GM23338 (cell line): ENCODE data around the gene EPHA7. TPM values are rescaled to one million over a fixed set of nuclear protein-coding genes. Genes with fewer than 3 reads are reported as not detected.

Source experiments
- ATAC-seq: fragments of 200-7000 bp; cut with Tn5 transposase; 3 replicates; pipeline ENCODE4 v1.9.1; 2020
- DNase-seq: peaks from one replicate; pipeline ENCODE4 v3.0.0-alpha.2; 2015; ENCODE audit warnings: low spot score
- H2AFZ ChIP-seq: fragments of 200-600 bp; sonication (generic); 2 replicates; pipeline ENCODE4 v1.8.0; 2016; ENCODE audit warnings: antibody characterized with exemption, mild to moderate bottlenecking, moderate library complexity
- H3F3A ChIP-seq: fragments of 200-600 bp; sonication (generic); replicated peaks from 2 replicates; pipeline ENCODE4 v1.8.0; 2017; ENCODE audit warnings: antibody characterized with exemption, mixed run types, low read depth
- H3K27ac ChIP-seq: fragments of 200-600 bp; sonication (generic); 2 replicates; pipeline ENCODE4 v1.6.1; 2016; ENCODE audit warnings: low read depth
- H3K27me3 ChIP-seq: fragments of 200-600 bp; sonication (generic); 2 replicates; pipeline ENCODE4 v1.8.0; 2016; ENCODE audit warnings: mild to moderate bottlenecking, mixed run types, moderate library complexity; ENCODE audit not compliant: insufficient read depth
- H3K36me3 ChIP-seq: fragments of 200-600 bp; sonication (generic); 2 replicates; pipeline ENCODE4 v1.8.0; 2016; ENCODE audit warnings: mild to moderate bottlenecking; ENCODE audit not compliant: insufficient read depth
- H3K4me1 ChIP-seq: fragments of 200-600 bp; sonication (generic); 2 replicates; pipeline ENCODE4 v1.8.0; 2016; ENCODE audit warnings: mild to moderate bottlenecking, moderate library complexity; ENCODE audit not compliant: insufficient read depth
- H3K4me2 ChIP-seq: fragments of 200-600 bp; sonication (generic); 2 replicates; pipeline ENCODE4 v1.7.1; 2017; ENCODE audit warnings: mixed run types
- H3K4me3 ChIP-seq: fragments of 200-600 bp; sonication (generic); 2 replicates; pipeline ENCODE4 v1.6.1; 2016; ENCODE audit warnings: mixed run types
- H3K79me2 ChIP-seq: fragments of 200-600 bp; sonication (generic); replicated peaks from 2 replicates; pipeline ENCODE4 v1.8.0; 2017; ENCODE audit warnings: mild to moderate bottlenecking; ENCODE audit not compliant: insufficient read depth
- H3K9me2 ChIP-seq: fragments of 200-600 bp; sonication (generic); 2 replicates; pipeline ENCODE4 v1.8.0; 2017; ENCODE audit not compliant: insufficient read depth
- H4K20me1 ChIP-seq: fragments of 200-600 bp; sonication (generic); replicated peaks from 2 replicates; pipeline ENCODE4 v1.8.0; 2017; ENCODE audit warnings: mild to moderate bottlenecking; ENCODE audit not compliant: insufficient read depth
- H3K27ac Mint-ChIP-seq: 2 replicates; pipeline ENCODE4 v1.8.0; 2020; ENCODE audit warnings: inconsistent platforms, mild to moderate bottlenecking, moderate library complexity, mixed read lengths
- H3K27me3 Mint-ChIP-seq: 3 replicates; pipeline ENCODE4 v1.8.0; 2022; ENCODE audit warnings: low read depth, mild to moderate bottlenecking, moderate library complexity, mixed read lengths, inconsistent platforms; ENCODE audit not compliant: insufficient read depth, poor library complexity
- H3K36me3 Mint-ChIP-seq: 3 replicates; pipeline ENCODE4 v1.8.0; 2021; ENCODE audit warnings: low read depth, mild to moderate bottlenecking, inconsistent platforms, moderate library complexity, mixed read lengths
- H3K4me1 Mint-ChIP-seq: 3 replicates; pipeline ENCODE4 v1.8.0; 2020; ENCODE audit warnings: mild to moderate bottlenecking, inconsistent platforms, mixed read lengths
- H3K4me3 Mint-ChIP-seq: 3 replicates; pipeline ENCODE4 v1.8.0; 2021; ENCODE audit warnings: moderate library complexity, mild to moderate bottlenecking, inconsistent platforms, mixed read lengths
- H3K9me3 Mint-ChIP-seq: 3 replicates; pipeline ENCODE4 v1.8.0; 2020; ENCODE audit warnings: moderate library complexity, mild to moderate bottlenecking, inconsistent platforms, mixed read lengths
- CREB1 ChIP-seq: fragments of 250-450 bp; sonication (Bioruptor Pico); IDR thresholded peaks from 2 replicates; pipeline ENCODE4 v1.5.0; 2020; ENCODE audit warnings: low read depth, mild to moderate bottlenecking, moderate library complexity
- CTCF ChIP-seq, 2 experiments: fragments of 200-600 bp in 1 of 2; sonication (generic) in 1 of 2; conservative IDR thresholded peaks; 2 replicates each; pipeline versions ENCODE4 v1.5.1 to v1.6.1; 2016 to 2017; ENCODE audit warnings: antibody characterized with exemption in 2 of 2, low read depth in 2 of 2, mild to moderate bottlenecking in 2 of 2, moderate library complexity in 1 of 2
- ETS1 ChIP-seq: IDR thresholded peaks from 2 replicates; pipeline ENCODE4 v1.6.1; 2016; ENCODE audit warnings: antibody characterized with exemption
- EZH2 ChIP-seq: fragments of 200-600 bp; sonication (generic); IDR thresholded peaks from one replicate; pipeline ENCODE4 v1.8.0; 2017; ENCODE audit warnings: antibody characterized with exemption, mild to moderate bottlenecking, low read depth; ENCODE audit not compliant: unreplicated experiment
- EZH2phosphoT487 ChIP-seq: fragments of 200-600 bp; sonication (generic); IDR thresholded peaks from one replicate; pipeline ENCODE4 v1.8.1; 2018; ENCODE audit warnings: antibody characterized with exemption; ENCODE audit not compliant: unreplicated experiment
- JUNB ChIP-seq: IDR thresholded peaks from one replicate; pipeline ENCODE4 v1.6.1; 2016; ENCODE audit warnings: antibody characterized with exemption; ENCODE audit not compliant: unreplicated experiment
- NANOG ChIP-seq: IDR thresholded peaks from 2 replicates; pipeline ENCODE4 v1.6.1; 2016; ENCODE audit warnings: antibody characterized with exemption, borderline replicate concordance
- POLR2AphosphoS5 ChIP-seq: IDR thresholded peaks from 2 replicates; pipeline ENCODE4 v1.6.1; 2016; ENCODE audit warnings: antibody characterized with exemption, low read depth
- REST ChIP-seq: IDR thresholded peaks from one replicate; pipeline ENCODE4 v1.6.1; 2018; ENCODE audit warnings: antibody characterized with exemption; ENCODE audit not compliant: unreplicated experiment
- STAT1 ChIP-seq: IDR thresholded peaks from one replicate; pipeline ENCODE4 v1.6.1; 2016; ENCODE audit warnings: antibody characterized with exemption; ENCODE audit not compliant: unreplicated experiment
- ZNF114 ChIP-seq: fragments of 250-450 bp; sonication (Bioruptor Pico); IDR thresholded peaks from 2 replicates; pipeline ENCODE4 v1.5.0; 2020; ENCODE audit warnings: mild to moderate bottlenecking, moderate library complexity
- ZNF331 ChIP-seq: fragments of 250-450 bp; sonication (Bioruptor Pico); IDR thresholded peaks from 2 replicates; pipeline ENCODE4 v1.5.0; 2020; ENCODE audit warnings: low read depth, mild to moderate bottlenecking, moderate library complexity
- ZNF462 ChIP-seq: fragments of 250-450 bp; sonication (Bioruptor Pico); IDR thresholded peaks from 2 replicates; pipeline ENCODE4 v1.5.0; 2020; ENCODE audit warnings: mild to moderate bottlenecking, moderate library complexity
- polyA plus RNA-seq: library from polyadenylated mRNA; unstranded; fragments of >200 nt; fragmentation: Nextera tagmentation; extraction: Ambion mirVana; gene quantifications from 2 replicates; pipeline ENCODE4 v1.2.1, GENCODE V29; 2016
- total RNA-seq: library from RNA; depleted of rRNA; stranded (reverse); fragments of >200 nt; shearing (Covaris generic); gene quantifications from 2 replicates; pipeline ENCODE4 v1.2.3, GENCODE V29; 2014

EPHA7 gene
- total and polyA plus RNA-seq, 2 experiments from 2014 or later = 3.3 to 7.3 TPM

GRCh38 chr6:93403390-93403789, 16.0 kb downstream of the EPHA7 start:
- Histone ChIP-seq H3K9me2 (no peaks in the 10 kb centered on the region), H4K20me1 (no peaks in the 10 kb centered on the region), H3K79me2 (no peaks in the 10 kb centered on the region), H2AFZ (no peak overlapping the region), H3K4me1 (no peaks in the 10 kb centered on the region), H3K27ac (no peak overlapping the region), H3F3A (no peaks in the 10 kb centered on the region), H3K36me3 (no peaks in the 10 kb centered on the region), H3K27me3 (no peaks in the 10 kb centered on the region), H3K4me2 (no peak overlapping the region), H3K4me3 (no peak overlapping the region)
- H3K27ac Mint-ChIP-seq = no peak overlapping the region
- DNase-seq (no peak), ATAC-seq (peak; percentile 70)
- no peak overlapping the region for H3K4me3 Mint-ChIP-seq
- peaks cover 12% of the 10 kb centered on the region; the same call in 1 of the 3 replicates for H3K4me1 Mint-ChIP-seq
- no peaks in the 10 kb centered on the region for H3K27me3 Mint-ChIP-seq
- no peaks in the 10 kb centered on the region for H3K36me3 Mint-ChIP-seq
- H3K9me3 Mint-ChIP-seq = no peaks in the 10 kb centered on the region
- TF ChIP-seq STAT1 (no peak), REST (no peak), EZH2phosphoT487 (no peak), ZNF114 (no peak), CREB1 (CRISPR knock-in tag) (no peak), ZNF462 (CRISPR knock-in tag) (no peak), POLR2AphosphoS5 (no peak), CTCF (conservative IDR thresholded peaks at IDR 0.05; ENCODE audit: low read depth in 2 of 2) (no peak), ZNF331 (no peak), EZH2 (no peak), NANOG (no peak), JUNB (no peak), ETS1 (no peak)
